Measurements from ENCODE around the gene ATE1. TPM values are rescaled to one million over a fixed set of nuclear protein-coding genes. Genes with fewer than 3 reads are reported as not detected.

Gene ATE1
- total RNA-seq, 1 donor from 2014 or later = 22.6 TPM

DNA sequence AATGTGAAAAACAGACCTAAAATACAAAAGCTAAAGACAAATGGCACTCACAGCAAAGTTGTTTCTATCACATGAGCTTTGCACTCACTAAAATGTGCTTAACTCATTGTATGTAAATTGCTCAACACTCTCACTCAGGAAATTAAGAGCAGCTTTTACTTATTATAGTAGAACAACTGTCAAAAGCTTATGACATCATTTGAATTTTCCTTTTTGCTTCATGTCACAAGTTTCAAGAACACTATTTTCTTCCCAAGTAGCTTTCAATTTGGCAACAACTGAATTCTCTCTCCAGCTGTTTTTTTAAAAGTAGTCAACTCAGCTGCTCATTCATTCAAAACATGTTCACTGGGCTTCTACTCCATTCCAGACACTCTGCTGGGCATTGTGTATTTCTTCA lies 46.9 kb downstream of the ATE1 start:
- no peaks in the 10 kb centered on the region for H3K27me3 ChIP-seq (ENCODE audit: insufficient read depth, low read length)
- peaks cover 8% of the 10 kb centered on the region for H3K36me3 ChIP-seq (ENCODE audit: insufficient read depth, low read length)
- Mint-ChIP-seq H3K9me3 (ENCODE audit: unreplicated experiment) (no peaks in the 10 kb centered on the region), H3K27me3 (ENCODE audit: low read depth, unreplicated experiment) (no peaks in the 10 kb centered on the region), H3K4me3 (ENCODE audit: unreplicated experiment) (no peak overlapping the region), H3K4me1 (ENCODE audit: low read depth, unreplicated experiment) (no peaks in the 10 kb centered on the region), H3K27ac (ENCODE audit: unreplicated experiment) (no peak overlapping the region), H3K36me3 (ENCODE audit: low read depth, unreplicated experiment) (peaks cover 3% of the 10 kb centered on the region)
- no peaks in the 10 kb centered on the region for H3K9me3 ChIP-seq (ENCODE audit: insufficient read depth, low read depth, low read length)
- TF ChIP-seq, protein P1, sequence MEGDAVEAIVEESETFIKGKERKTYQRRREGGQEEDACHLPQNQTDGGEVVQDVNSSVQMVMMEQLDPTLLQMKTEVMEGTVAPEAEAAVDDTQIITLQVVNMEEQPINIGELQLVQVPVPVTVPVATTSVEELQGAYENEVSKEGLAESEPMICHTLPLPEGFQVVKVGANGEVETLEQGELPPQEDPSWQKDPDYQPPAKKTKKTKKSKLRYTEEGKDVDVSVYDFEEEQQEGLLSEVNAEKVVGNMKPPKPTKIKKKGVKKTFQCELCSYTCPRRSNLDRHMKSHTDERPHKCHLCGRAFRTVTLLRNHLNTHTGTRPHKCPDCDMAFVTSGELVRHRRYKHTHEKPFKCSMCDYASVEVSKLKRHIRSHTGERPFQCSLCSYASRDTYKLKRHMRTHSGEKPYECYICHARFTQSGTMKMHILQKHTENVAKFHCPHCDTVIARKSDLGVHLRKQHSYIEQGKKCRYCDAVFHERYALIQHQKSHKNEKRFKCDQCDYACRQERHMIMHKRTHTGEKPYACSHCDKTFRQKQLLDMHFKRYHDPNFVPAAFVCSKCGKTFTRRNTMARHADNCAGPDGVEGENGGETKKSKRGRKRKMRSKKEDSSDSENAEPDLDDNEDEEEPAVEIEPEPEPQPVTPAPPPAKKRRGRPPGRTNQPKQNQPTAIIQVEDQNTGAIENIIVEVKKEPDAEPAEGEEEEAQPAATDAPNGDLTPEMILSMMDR (IDR thresholded peaks at IDR 0.05; ENCODE audit: insufficient read depth, low read depth, low read length) = no peak
- no peak for TF ChIP-seq EZH2 (IDR thresholded peaks at IDR 0.05; ENCODE audit: insufficient read depth, low read length)
- no peaks in the 10 kb centered on the region for H3K79me2 ChIP-seq (ENCODE audit: insufficient read depth, low read length)
- no peak overlapping the region for H3K4me2 ChIP-seq (ENCODE audit: low read length)
- no peak overlapping the region for H2AFZ ChIP-seq (ENCODE audit: low read depth, low read length)
- H3K9ac ChIP-seq (ENCODE audit: low read length) = no peak overlapping the region
- no peak overlapping the region for H3K27ac ChIP-seq (ENCODE audit: low read depth, low read length)
- DNase-seq (ENCODE audit: low read depth) (no peak), FAIRE-seq (peak; percentile 68)
- no peaks in the 10 kb centered on the region for H4K20me1 ChIP-seq (ENCODE audit: insufficient read depth, low read length)
- H3K4me3 ChIP-seq (ENCODE audit: insufficient read depth, low read depth, low read length) = no peak overlapping the region
- H3K4me1 ChIP-seq (ENCODE audit: insufficient read depth, low read length) = no peaks in the 10 kb centered on the region

DNA sequence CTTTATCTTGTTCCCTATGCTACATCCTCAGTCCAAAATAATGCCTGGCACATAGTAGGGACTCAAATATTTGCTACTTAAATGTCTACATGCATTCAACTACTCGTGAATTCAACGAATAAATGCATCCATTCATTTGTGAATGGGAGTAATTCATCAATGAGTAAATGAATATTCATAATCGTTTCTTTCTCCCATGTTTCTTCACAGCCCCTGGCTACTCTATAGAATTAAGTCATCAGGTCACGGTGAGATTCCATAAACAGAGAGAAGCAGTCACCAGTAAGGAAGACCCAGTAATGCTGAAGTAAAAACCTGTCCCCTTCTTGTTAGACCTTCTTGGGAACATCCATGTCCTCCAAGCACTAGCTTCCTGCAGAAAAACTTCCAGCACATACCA lies 48.4 kb downstream of the ATE1 start:
- peaks cover 3% of the 10 kb centered on the region for H3K36me3 Mint-ChIP-seq (ENCODE audit: low read depth, unreplicated experiment)
- Histone ChIP-seq H3K4me1 (ENCODE audit: insufficient read depth, low read length) (no peaks in the 10 kb centered on the region), H3K9me3 (ENCODE audit: insufficient read depth, low read depth, low read length) (no peaks in the 10 kb centered on the region), H4K20me1 (ENCODE audit: insufficient read depth, low read length) (no peaks in the 10 kb centered on the region), H2AFZ (ENCODE audit: low read depth, low read length) (no peak overlapping the region), H3K36me3 (ENCODE audit: insufficient read depth, low read length) (peaks cover 8% of the 10 kb centered on the region), H3K79me2 (ENCODE audit: insufficient read depth, low read length) (no peaks in the 10 kb centered on the region), H3K27me3 (ENCODE audit: insufficient read depth, low read length) (no peaks in the 10 kb centered on the region), H3K4me3 (ENCODE audit: insufficient read depth, low read depth, low read length) (no peak overlapping the region), H3K4me2 (ENCODE audit: low read length) (no peak overlapping the region), H3K9ac (ENCODE audit: low read length) (no peak overlapping the region), H3K27ac (ENCODE audit: low read depth, low read length) (no peak overlapping the region)
- no peaks in the 10 kb centered on the region for H3K9me3 Mint-ChIP-seq (ENCODE audit: unreplicated experiment)
- no peak for FAIRE-seq
- H3K27ac Mint-ChIP-seq (ENCODE audit: unreplicated experiment) = no peak overlapping the region
- TF ChIP-seq, protein P1 (IDR thresholded peaks at IDR 0.05; ENCODE audit: insufficient read depth, low read depth, low read length) = no peak
- TF ChIP-seq EZH2 (IDR thresholded peaks at IDR 0.05; ENCODE audit: insufficient read depth, low read length) = no peak
- DNase-seq (ENCODE audit: low read depth) = no peak
- H3K27me3 Mint-ChIP-seq (ENCODE audit: low read depth, unreplicated experiment) = no peaks in the 10 kb centered on the region
- H3K4me1 Mint-ChIP-seq (ENCODE audit: low read depth, unreplicated experiment) = no peaks in the 10 kb centered on the region
- no peak overlapping the region for H3K4me3 Mint-ChIP-seq (ENCODE audit: unreplicated experiment)

DNA sequence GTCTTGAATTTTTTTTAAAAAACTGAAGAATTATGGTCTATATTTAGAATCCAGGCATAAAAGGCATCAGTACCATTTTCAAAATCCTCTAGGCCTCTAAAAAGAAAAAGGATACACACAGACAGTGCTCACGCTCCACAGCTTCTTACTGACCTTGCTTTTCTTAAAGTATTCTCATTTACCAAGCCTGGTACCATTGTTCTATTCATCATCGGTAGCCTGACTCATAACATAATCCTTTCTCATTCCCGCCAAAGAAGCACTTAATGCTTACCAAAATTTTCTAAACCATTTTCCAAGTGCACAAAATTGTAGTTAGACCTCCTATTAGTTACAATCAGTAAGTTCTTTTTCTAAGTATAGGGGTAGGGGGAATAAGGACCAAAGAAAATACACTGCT lies 54.6 kb downstream of the ATE1 start:
- H3K79me2 ChIP-seq (ENCODE audit: insufficient read depth, low read length) = no peaks in the 10 kb centered on the region
- peaks cover 4% of the 10 kb centered on the region for H3K36me3 ChIP-seq (ENCODE audit: insufficient read depth, low read length)

More for the DNA sequence above, 54.6 kb downstream of the ATE1 start:
- Mint-ChIP-seq H3K27me3 (ENCODE audit: low read depth, unreplicated experiment) (no peaks in the 10 kb centered on the region), H3K27ac (ENCODE audit: unreplicated experiment) (no peak overlapping the region), H3K4me3 (ENCODE audit: unreplicated experiment) (no peak overlapping the region), H3K4me1 (ENCODE audit: low read depth, unreplicated experiment) (no peaks in the 10 kb centered on the region), H3K9me3 (ENCODE audit: unreplicated experiment) (no peaks in the 10 kb centered on the region), H3K36me3 (ENCODE audit: low read depth, unreplicated experiment) (peaks cover 6% of the 10 kb centered on the region)
- Histone ChIP-seq H3K4me3 (ENCODE audit: insufficient read depth, low read depth, low read length) (no peak overlapping the region), H3K4me1 (ENCODE audit: insufficient read depth, low read length) (no peaks in the 10 kb centered on the region), H2AFZ (ENCODE audit: low read depth, low read length) (no peak overlapping the region), H3K27ac (ENCODE audit: low read depth, low read length) (no peak overlapping the region), H4K20me1 (ENCODE audit: insufficient read depth, low read length) (no peaks in the 10 kb centered on the region), H3K27me3 (ENCODE audit: insufficient read depth, low read length) (no peaks in the 10 kb centered on the region), H3K4me2 (ENCODE audit: low read length) (no peak overlapping the region), H3K9ac (ENCODE audit: low read length) (no peak overlapping the region), H3K9me3 (ENCODE audit: insufficient read depth, low read depth, low read length) (no peaks in the 10 kb centered on the region)
- peak; percentile 23 for DNase-seq (ENCODE audit: low read depth)
- TF ChIP-seq, protein P1 (IDR thresholded peaks at IDR 0.05; ENCODE audit: insufficient read depth, low read depth, low read length) = no peak
- no peak for TF ChIP-seq EZH2 (IDR thresholded peaks at IDR 0.05; ENCODE audit: insufficient read depth, low read length)
- FAIRE-seq = peak; percentile 20
